GM19324 (cell line): ENCODE data around the gene MFSD6.

Source experiments
- ATAC-seq: cut with Tn5 transposase; IDR thresholded peaks from one replicate; pipeline ENCODE4 v1.9.1; 2021; ENCODE audit warnings: mild to moderate bottlenecking, moderate library complexity; ENCODE audit not compliant: unreplicated experiment, low FRiP score

Gene MFSD6

DNA sequence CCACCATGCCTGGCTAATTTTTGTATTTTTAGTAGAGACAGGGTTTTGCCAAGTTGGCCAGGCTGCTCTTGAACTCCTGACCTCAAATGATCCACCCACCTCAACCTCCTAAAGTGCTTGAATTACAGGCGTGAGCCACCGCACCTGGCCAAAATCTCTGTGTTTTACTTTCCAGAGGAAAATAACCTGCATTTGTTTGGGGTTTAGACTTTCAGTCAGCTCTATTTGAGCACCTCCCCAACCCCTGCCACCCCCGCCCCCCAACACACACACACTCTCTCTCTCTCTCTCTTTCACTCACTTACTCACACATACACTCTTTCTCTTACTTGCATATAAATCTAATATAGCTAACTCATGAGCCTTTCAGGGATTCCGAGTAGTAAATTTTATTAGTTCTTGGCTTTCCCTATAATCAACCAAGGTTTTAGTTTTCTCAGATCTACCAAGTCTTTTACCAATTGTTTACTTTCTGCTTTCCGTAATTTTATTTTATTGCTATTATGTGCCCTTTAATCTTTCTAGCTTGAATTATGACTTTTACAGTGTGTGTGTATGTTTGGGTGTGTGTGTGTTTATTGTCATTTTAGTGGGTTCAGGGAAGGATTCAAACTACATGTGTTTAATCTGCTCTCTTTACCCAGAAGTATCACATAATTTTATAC is 24.5 kb downstream of the MFSD6 start:
- ATAC-seq: no peak

DNA sequence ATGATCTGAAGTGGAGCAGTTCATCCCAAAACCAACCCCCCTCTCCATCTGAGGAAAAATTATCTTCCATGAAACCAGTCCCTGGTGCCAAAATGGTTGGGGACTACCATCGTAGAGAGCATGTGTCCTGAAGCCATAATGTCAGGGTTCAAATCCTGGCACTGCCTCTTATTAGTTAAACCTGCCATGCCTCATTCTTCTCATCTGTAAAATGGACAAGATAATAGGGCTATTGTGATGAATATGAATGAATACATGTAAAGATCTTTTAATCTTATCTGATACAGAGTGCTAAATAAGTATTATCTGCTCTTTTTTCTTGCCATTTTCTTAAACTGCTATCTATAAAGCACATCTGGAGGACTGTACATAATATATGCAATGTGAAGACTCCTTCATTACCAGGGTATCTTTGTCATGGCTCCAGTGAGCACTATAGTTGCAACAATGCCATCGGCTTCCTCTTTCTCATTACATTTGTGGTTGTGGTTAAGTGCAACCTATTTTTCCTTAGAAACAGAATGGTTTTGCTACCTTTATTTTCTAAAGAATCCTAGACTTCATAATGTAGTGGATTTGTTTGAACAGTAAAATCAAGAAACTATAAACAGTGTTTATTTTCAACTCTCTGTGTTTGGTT is 27.0 kb downstream of the MFSD6 start:
- no peak for ATAC-seq

DNA sequence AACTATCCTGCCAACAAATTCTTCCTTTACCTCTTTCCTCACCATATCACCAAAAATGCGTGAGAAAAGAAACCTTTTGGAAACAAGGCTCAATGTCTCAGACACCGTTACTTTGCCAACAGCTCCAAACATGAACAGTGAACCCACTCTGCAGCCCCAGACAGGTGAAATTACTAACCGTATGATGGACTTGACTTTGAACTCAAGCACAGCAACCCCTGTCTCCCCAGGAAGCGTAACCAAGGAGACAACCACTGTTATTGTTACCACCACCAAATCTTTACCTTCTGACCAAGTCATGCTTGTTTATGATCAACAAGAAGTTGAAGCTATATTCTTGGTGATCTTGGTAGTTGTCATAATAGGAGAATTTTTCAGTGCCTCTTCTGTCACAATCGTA is 28.4 kb downstream of the MFSD6 start:
- ATAC-seq: no peak

DNA sequence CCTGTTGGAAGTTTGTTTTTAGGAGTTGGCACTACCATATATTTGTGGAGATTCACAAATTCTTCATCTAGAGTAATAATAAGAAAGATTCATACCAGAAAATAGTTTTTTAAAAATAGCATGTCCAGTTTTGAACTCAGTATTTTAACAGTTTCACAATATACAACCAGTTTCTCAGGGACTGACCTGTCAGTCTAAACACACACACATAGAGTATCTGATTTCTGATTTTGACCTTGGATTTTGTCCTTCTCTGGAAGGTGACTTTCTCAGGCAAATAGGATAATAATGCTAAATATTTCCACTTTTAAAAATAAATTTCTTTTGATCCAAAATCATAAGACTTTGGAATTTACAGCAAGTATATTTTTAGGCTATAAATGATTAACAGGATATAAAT is 32.0 kb downstream of the MFSD6 start:
- ATAC-seq: no peak

DNA sequence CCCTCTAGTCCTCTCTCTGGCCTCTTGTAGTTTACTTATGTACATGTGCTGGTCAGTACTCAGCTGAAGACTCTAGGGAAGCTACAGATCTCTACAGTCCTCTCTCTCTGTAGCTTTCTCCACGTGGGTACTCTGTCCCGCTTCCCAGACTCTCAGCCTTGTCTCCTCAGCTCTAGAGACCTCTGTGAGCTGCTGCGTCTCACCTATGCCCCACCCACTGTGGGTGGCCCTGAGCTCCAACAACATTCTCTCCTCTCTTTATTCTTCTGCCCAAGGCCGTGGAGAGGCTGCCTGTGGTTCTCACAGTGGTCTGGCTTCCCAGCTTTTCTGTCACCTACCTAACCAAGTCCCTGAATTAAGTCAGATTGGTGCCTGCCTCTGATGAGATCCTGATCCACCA is 33.4 kb downstream of the MFSD6 start:
- no peak for ATAC-seq

DNA sequence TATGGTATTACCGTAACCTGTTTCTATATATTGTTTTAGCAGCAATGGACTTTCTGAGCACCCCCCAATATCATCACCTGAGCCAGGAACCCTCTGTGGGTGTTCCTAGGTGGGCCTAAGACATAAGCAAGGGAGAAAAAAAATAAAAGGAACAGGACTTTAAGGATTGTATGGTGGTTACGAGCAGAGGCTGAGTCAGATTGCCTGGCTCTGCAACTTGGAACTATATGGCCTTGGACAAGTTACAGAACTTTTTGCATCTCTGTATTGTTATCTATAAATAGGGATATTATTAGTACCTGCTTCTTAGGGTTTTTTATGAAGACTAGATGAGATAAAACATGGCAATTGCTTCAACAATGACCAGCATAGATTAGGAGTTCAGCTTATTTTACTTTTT is 34.9 kb downstream of the MFSD6 start:
- ATAC-seq: no peak

DNA sequence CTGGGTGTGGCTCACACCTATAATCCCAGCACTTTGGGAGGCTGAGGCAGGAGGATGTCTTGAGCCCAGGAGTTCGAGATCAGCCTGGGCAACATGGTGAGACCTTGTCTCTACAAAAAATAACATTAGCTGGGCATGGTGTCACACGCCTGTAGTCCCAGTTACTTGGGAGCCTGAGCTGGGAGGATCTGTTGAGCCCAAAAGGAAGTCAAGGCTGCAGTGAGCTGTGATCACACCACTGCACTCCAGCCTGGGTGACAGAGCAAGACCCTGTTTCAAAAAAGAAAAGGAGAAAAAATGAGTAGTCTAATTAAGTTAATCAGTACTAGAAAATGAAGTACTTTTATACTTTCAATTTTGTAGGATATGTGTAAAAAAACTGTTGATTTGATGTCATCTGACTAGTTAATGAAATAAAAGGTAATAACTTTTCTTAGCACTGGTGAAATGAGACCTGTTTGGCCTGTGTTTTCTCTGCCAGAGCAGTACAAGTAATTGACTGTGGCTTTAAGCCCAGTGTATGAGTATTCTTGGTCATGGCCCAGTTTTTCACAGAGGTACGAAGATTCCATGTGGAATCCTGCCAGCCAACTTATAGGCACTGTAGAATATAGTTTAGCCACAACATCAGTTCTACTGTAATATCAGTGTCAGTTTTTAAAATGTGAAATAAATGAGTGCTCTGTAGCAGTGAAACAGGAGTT is 35.8 kb downstream of the MFSD6 start:
- no peak for ATAC-seq

DNA sequence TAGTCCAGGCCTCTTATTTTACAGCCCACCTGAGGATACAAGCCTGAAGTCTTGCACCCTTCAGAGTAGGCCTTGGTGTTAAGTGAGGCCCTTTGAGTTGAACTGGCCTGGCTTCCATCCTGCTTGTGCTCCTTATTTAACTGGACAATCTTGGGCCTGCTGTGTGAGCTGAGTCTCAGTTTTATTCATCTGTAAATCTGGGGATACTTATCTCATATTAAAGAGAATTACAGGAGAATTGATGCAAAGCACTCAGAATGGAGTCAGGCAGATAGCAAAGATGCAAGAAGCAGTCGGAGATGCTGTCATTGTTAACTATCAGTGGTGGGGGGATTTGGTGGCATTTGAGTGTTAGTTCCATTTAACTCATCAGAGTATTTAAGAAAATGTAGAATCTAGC is 36.8 kb downstream of the MFSD6 start:
- ATAC-seq: no peak

DNA sequence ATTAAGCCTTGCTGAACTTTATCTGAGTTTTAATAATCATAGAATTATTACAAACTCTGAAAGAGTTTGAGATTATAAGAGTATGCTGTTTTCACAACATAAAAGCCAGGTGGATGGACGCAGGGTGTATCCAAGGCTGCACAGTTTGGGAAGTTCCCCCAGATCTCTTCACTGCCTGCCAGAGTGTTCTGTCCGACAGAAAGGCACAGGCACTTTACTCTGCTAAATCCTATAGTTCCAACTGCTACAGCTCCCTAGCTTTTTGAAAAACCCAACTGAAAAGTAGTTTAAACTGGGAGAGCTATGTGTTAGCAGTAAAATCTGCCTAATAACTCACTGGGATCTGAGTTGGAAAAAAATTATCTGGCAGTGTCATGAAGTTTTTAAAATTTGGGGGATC is 38.0 kb downstream of the MFSD6 start:
- ATAC-seq: no peak

DNA sequence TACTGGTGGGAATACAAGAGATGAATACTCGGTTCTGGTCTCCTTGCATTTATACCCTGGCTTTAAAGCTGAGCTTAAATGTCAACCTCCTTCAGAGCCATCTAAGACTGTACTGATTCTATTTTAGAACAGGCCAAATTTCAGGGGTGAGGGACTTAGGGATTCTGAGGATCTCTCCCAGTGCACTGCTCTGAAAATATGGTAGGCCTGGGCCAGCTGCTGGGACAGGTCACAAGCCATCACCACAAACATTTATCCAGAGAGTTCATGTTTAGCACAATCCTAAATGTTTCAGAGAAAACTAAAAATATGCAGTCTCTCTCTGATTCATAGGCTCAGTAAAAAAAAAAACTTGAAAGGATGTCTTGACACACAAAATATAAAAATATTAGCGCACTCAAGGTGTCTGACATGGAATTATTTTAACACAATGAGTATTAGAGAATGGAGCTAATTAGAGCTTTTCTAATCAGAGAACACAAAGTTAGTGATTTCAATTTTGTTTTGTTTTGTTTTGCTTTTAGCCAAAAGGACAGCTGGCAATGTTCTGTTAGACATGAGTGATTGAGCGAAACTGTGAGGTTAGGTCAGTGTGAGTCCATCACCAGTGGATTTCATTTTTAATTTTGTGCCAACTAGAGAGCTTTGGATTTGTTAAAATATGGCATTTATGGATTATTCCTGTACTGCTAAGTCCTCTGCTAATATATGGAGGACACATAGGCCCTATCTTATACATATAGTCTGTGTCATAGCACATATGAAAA is 38.8 kb downstream of the MFSD6 start:
- ATAC-seq: no peak

DNA sequence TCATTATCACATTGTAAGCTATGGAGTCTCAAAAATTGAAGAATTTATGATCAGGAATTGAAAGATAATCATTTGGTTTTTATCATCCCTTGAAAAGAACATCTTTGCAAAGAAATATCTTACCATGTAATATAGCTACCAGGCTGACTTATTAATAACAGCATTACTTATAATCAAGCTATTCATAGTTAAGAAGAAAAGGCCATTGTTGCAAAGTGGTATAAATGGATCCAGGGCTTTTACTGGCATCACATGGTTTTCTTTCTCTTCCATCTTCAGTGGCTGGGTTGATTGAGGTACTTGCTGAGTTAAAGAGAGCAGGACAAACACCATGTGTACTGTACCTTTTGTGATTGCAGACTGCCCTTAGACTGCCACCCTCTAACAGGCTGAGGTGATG is 39.6 kb downstream of the MFSD6 start:
- no peak for ATAC-seq

DNA sequence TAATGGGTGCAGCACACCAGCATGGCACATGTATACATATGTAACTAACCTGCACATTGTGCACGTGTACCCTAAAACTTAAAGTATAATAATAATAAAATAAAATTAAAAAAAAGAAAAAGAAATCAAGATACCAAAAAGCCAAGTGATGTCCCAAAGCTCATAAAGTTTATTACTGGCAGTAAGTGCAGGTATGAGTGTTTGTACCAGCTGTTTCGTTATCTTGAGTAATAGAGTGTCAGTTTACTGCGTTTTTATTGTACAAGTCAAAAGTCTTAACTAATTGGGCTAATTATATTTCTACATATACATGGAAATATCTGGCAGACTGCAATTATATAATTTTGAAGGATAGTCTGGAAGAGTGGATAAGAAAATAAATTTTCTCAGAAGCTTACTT is 41.8 kb downstream of the MFSD6 start:
- ATAC-seq: no peak

DNA sequence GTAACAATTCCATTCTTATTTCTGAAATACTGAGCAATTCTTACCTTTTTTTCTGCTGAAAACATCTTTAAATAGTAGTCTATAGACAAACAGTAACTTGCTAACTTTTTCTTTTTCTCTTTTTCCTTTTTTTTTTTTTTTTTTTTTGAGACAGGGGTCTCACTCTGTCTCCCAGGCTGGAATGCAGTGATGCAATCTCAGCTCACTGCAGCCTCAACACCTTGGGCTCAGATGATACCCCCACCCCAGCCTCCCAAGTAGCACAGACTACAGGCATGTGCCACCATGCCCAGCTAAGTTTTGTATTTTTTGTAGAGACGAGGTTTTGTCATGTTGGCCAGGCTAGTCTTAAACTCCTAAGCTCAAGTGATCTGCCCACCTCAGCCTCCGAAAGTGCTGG is 42.2 kb downstream of the MFSD6 start:
- ATAC-seq: no peak

DNA sequence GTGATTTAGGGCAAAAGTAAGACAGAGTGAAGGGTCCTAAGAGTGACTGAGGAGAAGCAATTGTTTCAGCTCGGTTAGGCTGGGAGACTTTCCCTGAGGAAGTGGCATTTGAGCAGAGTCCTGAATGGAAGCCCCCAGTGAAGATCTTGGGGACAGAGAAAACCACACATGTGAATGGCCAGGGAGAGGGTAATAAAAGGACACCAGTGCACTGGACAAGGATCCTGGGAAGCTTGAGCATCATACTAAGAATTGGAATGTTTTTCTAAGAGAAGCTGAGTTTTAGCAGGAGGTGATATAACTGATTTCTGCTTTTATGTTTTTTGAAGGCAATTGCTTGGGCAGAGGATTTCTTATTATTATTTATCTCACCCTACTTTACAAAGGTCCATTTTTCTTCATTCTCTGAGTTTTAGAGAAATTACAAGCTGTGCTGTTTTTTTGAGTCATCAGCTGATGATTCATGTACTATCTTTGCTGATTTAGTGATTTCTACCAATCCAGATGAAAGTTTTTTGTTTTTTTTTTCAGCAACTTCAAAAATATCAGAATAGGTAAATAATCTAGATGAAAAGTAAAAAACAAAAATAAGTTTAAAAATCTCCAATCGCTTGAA is 43.5 kb downstream of the MFSD6 start:
- no peak for ATAC-seq

DNA sequence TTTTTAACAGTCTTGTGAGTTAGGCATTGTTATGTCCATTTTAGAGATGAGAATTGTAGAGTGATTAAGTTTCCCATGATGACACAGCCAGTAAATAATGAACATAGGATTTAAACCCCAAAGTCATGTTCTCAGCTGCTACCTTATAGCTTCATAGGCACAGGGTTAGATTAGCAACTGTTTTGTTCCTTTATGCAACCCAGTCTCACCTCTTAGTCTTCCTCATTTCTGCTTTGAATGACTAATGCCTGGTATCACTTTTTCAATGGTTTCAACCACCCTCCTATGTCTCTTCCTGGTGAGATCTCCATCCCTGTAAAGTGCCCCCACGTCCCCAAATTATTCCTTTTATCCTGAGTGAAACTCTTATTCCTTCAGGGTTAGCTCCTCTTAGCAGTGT is 44.3 kb downstream of the MFSD6 start:
- ATAC-seq: no peak

DNA sequence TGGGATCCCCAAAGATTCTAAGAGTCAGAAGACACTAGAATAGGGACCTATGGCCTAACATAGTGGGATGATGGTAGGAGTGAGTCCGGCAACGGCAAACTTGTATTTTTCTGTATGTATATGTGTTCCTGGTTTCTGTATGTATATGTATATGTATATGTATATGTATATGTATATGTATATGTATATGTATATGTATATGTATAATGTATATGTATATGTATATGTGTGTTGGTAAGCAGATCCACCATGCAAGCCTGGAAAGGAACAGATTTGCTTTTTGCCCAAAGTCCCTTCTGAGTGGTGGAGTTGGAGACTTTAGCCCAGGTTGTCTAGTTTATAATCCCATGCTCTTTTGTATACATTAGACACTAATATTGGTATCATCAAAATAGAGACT is 46.6 kb downstream of the MFSD6 start:
- ATAC-seq: no peak

DNA sequence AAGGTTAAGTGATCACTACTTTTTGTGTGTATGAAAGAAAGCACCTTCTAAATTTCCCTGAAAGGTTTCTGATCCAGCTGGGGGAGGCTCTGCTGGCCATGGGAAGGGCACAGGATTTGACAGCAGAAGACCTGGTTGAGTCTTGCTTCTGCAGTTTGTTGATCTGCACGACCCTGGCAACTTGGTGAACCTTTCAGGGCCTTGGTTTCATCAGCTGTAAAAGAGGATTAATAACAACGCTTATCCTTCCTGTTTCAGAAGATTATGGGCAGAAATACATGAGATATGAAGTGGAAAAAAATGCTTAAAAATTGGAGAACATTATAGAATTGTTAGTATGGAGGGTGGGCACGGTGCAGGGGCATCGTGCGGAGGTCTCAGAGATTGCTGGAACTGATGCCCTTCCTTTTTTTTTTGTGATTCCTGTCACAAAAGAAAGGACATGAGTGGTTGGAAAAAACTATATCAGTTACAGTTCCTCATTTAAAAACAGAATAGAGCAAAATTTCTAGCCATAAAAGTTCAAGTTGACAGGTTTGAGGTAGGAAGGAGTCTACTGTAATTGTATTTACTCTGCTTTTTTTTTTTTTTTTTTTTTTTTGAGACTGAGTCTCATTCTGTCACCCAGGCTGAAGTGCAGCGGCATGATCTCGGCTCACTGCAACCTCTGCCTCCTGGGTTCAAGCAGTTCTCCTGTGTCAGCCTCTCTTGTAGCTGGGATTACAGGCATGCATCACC is 47.4 kb downstream of the MFSD6 start:
- ATAC-seq: no peak

DNA sequence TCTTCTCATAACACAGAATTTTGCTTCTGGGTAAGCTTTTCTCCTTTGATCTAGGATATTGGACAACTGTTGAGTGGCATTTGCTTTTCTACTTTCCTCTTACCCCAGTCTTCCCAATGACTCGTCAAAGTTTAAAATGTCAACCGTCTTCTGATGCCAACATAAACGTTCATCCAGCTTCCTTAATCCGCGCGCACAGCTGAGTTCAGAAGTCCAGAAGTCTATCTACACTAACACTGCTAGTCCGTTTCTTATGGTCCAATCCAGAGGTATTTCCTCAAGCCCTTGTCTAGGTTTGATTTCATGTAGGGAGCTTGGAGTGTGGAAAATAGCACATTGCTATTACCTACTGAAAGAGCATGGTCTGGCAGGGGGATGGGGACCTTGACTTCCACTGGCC is 48.7 kb downstream of the MFSD6 start:
- ATAC-seq: no peak

DNA sequence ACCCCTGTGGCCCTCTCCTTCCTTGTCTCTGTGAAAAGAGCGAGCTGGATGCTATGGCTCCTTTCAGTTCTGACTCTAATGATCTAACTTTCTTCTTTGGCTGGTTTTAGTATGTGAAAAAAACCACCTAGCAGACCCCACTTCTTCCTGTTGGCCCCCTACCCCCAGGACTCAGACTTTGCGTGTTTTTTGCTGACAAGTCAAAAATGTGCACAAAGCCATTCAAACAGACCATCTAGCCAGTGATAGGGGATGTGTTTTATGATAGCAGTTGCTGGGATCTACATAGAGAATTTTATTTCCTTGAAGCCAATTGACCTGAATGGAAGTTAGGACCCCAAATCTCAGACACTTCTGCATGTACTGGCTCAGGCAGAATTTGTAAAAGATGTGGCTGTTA is 49.1 kb downstream of the MFSD6 start:
- ATAC-seq: no peak
